OCI-LY3 (cell line): ENCODE results near the gene UAP1.

Source experiments
- EZH2phosphoT487 ChIP-seq: fragments of 200-600 bp; shearing (Covaris generic); IDR thresholded peaks from 2 replicates; pipeline ENCODE4 v1.6.1; 2018; ENCODE audit warnings: antibody characterized with exemption, mixed run types, low read depth
- TF ChIP-seq, protein P1 (sequence below): fragments of 200-600, 300-600 bp; sonication (generic); IDR thresholded peaks from 2 replicates; pipeline ENCODE4 v1.5.1; 2014; ENCODE audit warnings: antibody characterized with exemption, low read length, low read depth

DNA sequence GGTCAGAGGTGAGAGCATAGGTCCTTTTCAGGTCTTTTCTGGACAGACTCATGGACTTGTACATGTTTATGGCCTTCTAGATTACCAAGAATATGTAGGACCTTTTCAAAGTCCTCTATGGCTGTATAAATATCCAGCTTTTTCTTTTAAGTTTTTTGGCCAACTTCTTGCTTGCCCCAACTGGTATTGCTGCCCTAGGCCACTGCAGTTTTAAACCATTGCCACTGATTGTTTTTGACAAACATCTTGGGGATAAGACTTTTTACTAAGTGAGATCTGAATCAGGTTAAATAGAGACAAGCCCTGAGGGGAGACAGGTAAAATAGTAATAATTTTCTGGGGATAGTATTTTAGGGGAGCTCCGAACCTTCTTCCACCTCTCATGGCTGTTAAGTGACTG is 56.0 kb downstream of the UAP1 start:
- TF ChIP-seq, protein P1, sequence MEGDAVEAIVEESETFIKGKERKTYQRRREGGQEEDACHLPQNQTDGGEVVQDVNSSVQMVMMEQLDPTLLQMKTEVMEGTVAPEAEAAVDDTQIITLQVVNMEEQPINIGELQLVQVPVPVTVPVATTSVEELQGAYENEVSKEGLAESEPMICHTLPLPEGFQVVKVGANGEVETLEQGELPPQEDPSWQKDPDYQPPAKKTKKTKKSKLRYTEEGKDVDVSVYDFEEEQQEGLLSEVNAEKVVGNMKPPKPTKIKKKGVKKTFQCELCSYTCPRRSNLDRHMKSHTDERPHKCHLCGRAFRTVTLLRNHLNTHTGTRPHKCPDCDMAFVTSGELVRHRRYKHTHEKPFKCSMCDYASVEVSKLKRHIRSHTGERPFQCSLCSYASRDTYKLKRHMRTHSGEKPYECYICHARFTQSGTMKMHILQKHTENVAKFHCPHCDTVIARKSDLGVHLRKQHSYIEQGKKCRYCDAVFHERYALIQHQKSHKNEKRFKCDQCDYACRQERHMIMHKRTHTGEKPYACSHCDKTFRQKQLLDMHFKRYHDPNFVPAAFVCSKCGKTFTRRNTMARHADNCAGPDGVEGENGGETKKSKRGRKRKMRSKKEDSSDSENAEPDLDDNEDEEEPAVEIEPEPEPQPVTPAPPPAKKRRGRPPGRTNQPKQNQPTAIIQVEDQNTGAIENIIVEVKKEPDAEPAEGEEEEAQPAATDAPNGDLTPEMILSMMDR: no peak
- no peak for TF ChIP-seq EZH2phosphoT487
